ENCODE data around the gene ZSCAN5A.
"Not testable (repeated sequence)": the region's sequence is repeated elsewhere in the genome, so short reads cannot be mapped to it uniquely, and the experiment has no call there.

DNA sequence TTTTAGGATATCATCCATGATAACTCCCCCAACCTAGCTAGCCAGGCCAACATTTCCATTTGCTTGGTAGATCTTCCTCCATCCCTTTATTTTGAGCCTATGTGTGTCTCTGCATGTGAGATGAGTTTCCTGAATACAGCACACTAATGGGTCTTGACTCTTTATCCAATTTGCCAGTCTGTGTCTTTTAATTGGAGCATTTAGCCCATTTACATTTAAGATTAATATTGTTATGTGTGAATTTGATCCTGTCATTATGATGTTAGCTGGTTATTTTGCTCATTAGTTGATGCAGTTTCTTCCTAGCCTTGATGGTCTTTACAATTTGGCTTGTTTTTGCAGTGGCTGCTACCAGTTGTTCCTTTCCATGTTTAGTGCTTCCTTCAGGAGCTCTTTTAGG, 20.7 kb upstream of the ZSCAN5A start:
- TF ChIP-seq TAF1, POLR2A (IDR thresholded peaks at IDR 0.05; ENCODE audit: low read depth, low read length): not testable (repeated sequence)
